HUES6 (cell line): ENCODE measurements around the gene CIAO2A.

Source experiments
- H3K27ac ChIP-seq: 2 replicates; pipeline ENCODE4 v1.7.0; 2013; ENCODE audit warnings: low read depth, mild to moderate bottlenecking, low read length, inconsistent platforms
- H3K27me3 ChIP-seq: 2 replicates; pipeline ENCODE4 v1.6.1; 2013; ENCODE audit warnings: low read length; ENCODE audit not compliant: control insufficient read depth, insufficient read depth
- H3K36me3 ChIP-seq: 2 replicates; pipeline ENCODE4 v1.6.1; 2013; ENCODE audit warnings: low read length; ENCODE audit not compliant: control insufficient read depth, insufficient read depth
- H3K4me1 ChIP-seq: 2 replicates; pipeline ENCODE4 v1.6.1; 2013; ENCODE audit warnings: low read length; ENCODE audit not compliant: control insufficient read depth, insufficient read depth
- H3K4me3 ChIP-seq: 2 replicates; pipeline ENCODE4 v1.5.1; 2013; ENCODE audit warnings: low read depth, low read length
- H3K9ac ChIP-seq: one replicate; pipeline ENCODE4 v1.6.1; 2013; ENCODE audit warnings: mild to moderate bottlenecking, low read length
- H3K9me3 ChIP-seq: 2 replicates; pipeline ENCODE4 v1.6.1; 2013; ENCODE audit warnings: low read depth, low read length; ENCODE audit not compliant: control insufficient read depth, insufficient read depth

CIAO2A gene, protein sequence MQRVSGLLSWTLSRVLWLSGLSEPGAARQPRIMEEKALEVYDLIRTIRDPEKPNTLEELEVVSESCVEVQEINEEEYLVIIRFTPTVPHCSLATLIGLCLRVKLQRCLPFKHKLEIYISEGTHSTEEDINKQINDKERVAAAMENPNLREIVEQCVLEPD

GRCh38 chr15:64093627-64094417 is at the start of gene CIAO2A:
Gene CIAO2A (minus strand): TSS chr15:64093838. CDS start chr15:64093768, 70 bp downstream.
- Histone ChIP-seq H3K4me1 (peaks cover 19% of the 10 kb centered on the region), H3K9ac (peak within 1 kb of the TSS; percentile 72), H3K36me3 (peaks cover 9% of the 10 kb centered on the region; the same call in 1 of the 2 replicates), H3K27ac (peak within 1 kb of the TSS; percentile 65), H3K27me3 (no peaks in the 10 kb centered on the region), H3K4me3 (peak within 1 kb of the TSS; percentile 93), H3K9me3 (no peaks in the 10 kb centered on the region)

DNA sequence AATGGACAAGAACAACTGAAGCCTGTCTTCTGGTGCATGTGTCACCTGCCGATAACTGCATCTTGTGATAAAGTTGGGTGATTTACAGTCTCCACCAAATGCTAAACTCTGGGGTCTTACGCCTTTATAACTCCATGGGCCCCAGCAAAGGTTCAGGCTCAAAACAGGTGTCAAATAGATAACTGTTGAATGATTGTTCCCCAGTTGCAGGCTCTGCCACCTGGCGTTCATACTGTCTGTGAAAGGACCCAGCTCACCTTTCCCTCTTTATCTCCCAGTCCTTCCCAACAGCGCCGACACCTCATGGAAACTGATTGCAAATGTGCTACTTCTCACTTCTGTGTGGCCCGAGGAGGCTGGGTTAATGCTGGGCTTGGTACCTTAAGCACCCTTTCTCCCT is 49.6 kb upstream of the CIAO2A start:
- H3K27ac ChIP-seq, result no peak overlapping the region
- H3K4me1 ChIP-seq, result no peaks in the 10 kb centered on the region; the same call in 1 of the 2 replicates
- no peaks in the 10 kb centered on the region for H3K27me3 ChIP-seq
- H3K9ac ChIP-seq, result no peak overlapping the region
- no peaks in the 10 kb centered on the region for H3K9me3 ChIP-seq
- no peak overlapping the region for H3K4me3 ChIP-seq
- H3K36me3 ChIP-seq, result peaks cover 18% of the 10 kb centered on the region

GRCh38 chr15:64141798-64142512 is 48.3 kb upstream of the CIAO2A start:
- Histone ChIP-seq H3K9me3 (no peaks in the 10 kb centered on the region), H3K9ac (no peak overlapping the region), H3K4me3 (no peak overlapping the region), H3K4me1 (no peaks in the 10 kb centered on the region; the same call in 1 of the 2 replicates), H3K36me3 (peaks cover 31% of the 10 kb centered on the region), H3K27me3 (no peaks in the 10 kb centered on the region), H3K27ac (no peak overlapping the region)

GRCh38 chr15:64138331-64138941 is 44.8 kb upstream of the CIAO2A start:
- no peaks in the 10 kb centered on the region for H3K27me3 ChIP-seq
- H3K36me3 ChIP-seq, result peaks cover 46% of the 10 kb centered on the region
- no peaks in the 10 kb centered on the region for H3K4me1 ChIP-seq
- H3K9ac ChIP-seq, result no peak overlapping the region
- no peak overlapping the region for H3K27ac ChIP-seq
- no peak overlapping the region for H3K4me3 ChIP-seq
- H3K9me3 ChIP-seq, result no peaks in the 10 kb centered on the region

DNA sequence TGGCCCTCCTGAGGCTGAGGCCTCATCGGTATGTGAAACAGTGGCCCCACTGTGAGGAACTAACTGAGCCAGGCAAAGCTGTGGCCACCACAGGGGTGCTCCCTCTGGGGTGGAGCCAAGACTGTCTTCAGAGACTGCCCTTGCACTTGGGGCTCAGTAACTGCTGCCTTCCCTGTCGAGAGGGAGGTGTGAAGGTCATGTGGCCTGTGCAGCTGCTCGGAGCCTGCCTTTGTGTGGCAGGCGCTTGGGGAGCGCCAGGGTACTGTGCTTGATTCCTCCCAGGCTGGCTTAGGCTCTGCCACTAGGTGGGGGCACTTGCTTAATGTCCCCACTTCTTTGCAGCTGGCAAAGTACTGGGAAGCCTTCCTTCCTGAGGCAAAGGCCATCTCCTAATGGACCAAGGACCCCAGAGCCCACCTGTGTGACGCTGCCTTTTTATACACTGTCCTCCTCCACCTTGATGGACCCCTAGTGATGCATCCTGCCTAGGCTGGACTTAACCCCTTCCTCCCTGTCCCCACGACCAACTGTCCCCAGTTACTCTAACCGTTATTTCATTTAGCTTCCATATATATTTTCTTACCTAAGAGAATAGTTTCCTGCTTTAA is 43.7 kb upstream of the CIAO2A start:
- Histone ChIP-seq H3K4me1 (no peaks in the 10 kb centered on the region), H3K4me3 (no peak overlapping the region), H3K9me3 (no peaks in the 10 kb centered on the region), H3K27me3 (no peaks in the 10 kb centered on the region), H3K27ac (no peak overlapping the region), H3K9ac (no peak overlapping the region), H3K36me3 (peaks cover 51% of the 10 kb centered on the region)

- peaks cover 61% of the 10 kb centered on the region for H3K36me3 ChIP-seq
- H3K4me1 ChIP-seq, result no peaks in the 10 kb centered on the region
- no peaks in the 10 kb centered on the region for H3K27me3 ChIP-seq
- no peak overlapping the region for H3K27ac ChIP-seq
- no peak overlapping the region for H3K4me3 ChIP-seq
- no peak overlapping the region for H3K9ac ChIP-seq
- no peaks in the 10 kb centered on the region for H3K9me3 ChIP-seq
These were observed 42.7 kb upstream of the CIAO2A start for GRCh38 chr15:64136347-64136746.

DNA sequence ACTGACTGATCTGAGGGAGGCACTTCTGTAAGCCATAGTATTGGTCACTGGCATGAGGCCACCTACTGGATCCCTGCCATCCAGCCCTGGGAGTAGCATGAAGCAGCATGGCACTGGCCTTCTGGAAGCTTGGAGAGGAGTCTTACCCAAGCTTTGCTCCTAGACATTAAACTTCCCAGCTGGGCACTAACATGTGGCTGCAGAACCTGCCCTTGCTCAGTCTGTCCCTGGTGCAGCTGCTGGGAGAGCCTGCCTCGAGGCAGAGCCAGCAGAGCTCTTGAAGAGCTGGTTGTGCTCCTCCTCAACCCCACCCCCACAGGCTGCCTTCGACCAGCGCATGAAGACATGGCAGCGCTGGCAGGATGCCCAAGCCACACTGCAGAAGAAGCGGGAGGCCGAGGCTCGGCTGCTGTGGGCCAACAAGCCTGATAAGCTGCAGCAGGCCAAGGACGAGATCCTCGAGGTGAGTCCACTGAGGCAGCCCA is 40.7 kb upstream of the CIAO2A start:
- Histone ChIP-seq H3K27ac (no peak overlapping the region), H3K9me3 (no peaks in the 10 kb centered on the region), H3K27me3 (no peaks in the 10 kb centered on the region), H3K4me1 (no peaks in the 10 kb centered on the region), H3K9ac (no peak overlapping the region), H3K36me3 (peaks cover 81% of the 10 kb centered on the region), H3K4me3 (no peak overlapping the region)

DNA sequence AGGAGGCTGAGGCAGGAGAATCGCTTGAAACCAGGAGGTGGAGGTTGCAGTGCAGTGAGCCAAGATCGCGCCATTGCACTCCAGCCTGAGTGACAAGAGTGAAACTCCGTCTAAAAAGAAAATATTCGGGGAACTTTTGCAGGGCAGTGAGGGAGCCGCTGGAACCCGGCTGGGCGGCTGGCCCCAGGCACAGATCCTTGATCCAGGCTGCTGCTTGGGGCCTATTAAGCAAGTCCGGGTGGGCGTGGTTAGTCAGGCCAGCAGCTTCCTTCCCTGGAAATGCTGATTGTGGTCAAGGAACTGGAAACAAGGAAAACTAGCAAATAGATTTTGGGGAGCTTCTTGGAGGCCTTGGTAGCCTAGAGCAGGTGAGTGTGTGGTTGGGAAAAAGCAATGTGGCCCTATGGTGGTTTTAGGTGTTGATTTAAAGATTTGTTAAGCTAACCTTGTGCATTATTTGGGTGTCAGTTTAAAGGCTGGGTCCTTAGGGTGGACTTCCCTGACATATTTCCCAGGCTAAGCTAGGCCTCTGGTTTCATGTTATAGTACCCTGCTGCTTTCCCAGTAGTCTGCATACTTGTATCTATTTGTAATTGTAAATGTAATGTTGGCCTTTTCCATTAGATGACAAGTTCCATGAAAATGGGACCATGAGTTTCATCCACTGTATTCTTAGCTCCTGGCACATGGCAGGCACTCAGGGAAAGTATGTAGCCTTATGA is 40.1 kb upstream of the CIAO2A start:
- Histone ChIP-seq H3K4me1 (no peaks in the 10 kb centered on the region), H3K36me3 (peaks cover 84% of the 10 kb centered on the region), H3K4me3 (no peak overlapping the region), H3K27ac (no peak overlapping the region), H3K9ac (no peak overlapping the region), H3K27me3 (no peaks in the 10 kb centered on the region), H3K9me3 (no peaks in the 10 kb centered on the region)

DNA sequence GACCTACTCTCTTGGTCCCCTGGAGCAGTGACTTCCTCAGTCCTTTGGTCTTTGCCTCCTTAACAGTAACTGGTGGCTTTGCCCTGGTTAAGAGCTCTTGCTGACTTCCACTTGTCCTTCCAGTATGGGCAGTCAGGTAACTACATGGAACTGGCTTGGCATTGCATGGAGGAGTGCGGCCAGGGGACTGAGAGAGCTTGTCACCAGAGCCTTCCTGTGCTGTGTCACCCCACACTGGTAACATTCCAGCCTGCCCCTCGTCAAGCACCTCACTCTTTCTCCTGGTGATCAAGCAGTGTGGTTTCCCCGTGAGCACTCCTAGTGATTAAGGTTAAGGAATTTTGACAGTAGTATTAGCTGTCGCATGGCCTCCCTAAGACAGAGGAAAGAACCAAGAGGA is 38.6 kb upstream of the CIAO2A start:
- H3K4me3 ChIP-seq, result no peak overlapping the region
- H3K36me3 ChIP-seq, result peaks cover 83% of the 10 kb centered on the region
- H3K9me3 ChIP-seq, result no peaks in the 10 kb centered on the region
- H3K27me3 ChIP-seq, result no peaks in the 10 kb centered on the region
- no peak overlapping the region for H3K27ac ChIP-seq
- H3K9ac ChIP-seq, result no peak overlapping the region
- H3K4me1 ChIP-seq, result no peaks in the 10 kb centered on the region

GRCh38 chr15:64131547-64131946 is 37.9 kb upstream of the CIAO2A start:
- peaks cover 82% of the 10 kb centered on the region for H3K36me3 ChIP-seq

More at GRCh38 chr15:64131547-64131946, 37.9 kb upstream of the CIAO2A start:
- no peak overlapping the region for H3K9ac ChIP-seq
- no peak overlapping the region for H3K27ac ChIP-seq
- H3K27me3 ChIP-seq, result no peaks in the 10 kb centered on the region
- no peak overlapping the region for H3K4me3 ChIP-seq
- H3K4me1 ChIP-seq, result no peaks in the 10 kb centered on the region
- no peaks in the 10 kb centered on the region for H3K9me3 ChIP-seq
